Measurements from ENCODE around the gene TEX13B. TPM values are rescaled to one million over a fixed set of nuclear protein-coding genes. Genes with fewer than 3 reads are reported as not detected.
A peak's percentile ranks its signal among the peaks of the same experiment; 100 is the strongest.

Gene TEX13B
- total RNA-seq, 1 donor from 2014 or later = not detected

GRCh38 chrX:108022491-108023089 is 40.4 kb upstream of the TEX13B start:
- Mint-ChIP-seq H3K36me3 (no peaks in the 10 kb centered on the region), H3K27ac (no peak overlapping the region), H3K27me3 (no peaks in the 10 kb centered on the region), H3K4me3 (no peak overlapping the region), H3K9me3 (no peaks in the 10 kb centered on the region), H3K4me1 (ENCODE audit: unreplicated experiment) (no peaks in the 10 kb centered on the region)
- DNase-seq (ENCODE audit: extremely low spot score, unreplicated experiment) = no peak
- no peak for TF ChIP-seq CTCF (conservative IDR thresholded peaks at IDR 0.05)

- no peaks in the 10 kb centered on the region for H3K9me3 Mint-ChIP-seq
- no peaks in the 10 kb centered on the region for H3K4me1 Mint-ChIP-seq (ENCODE audit: unreplicated experiment)
- H3K4me3 Mint-ChIP-seq = no peak overlapping the region
- TF ChIP-seq CTCF (conservative IDR thresholded peaks at IDR 0.05) = peak; percentile 58
- no peaks in the 10 kb centered on the region for H3K27me3 Mint-ChIP-seq
- H3K36me3 Mint-ChIP-seq = no peaks in the 10 kb centered on the region
- no peak for DNase-seq (ENCODE audit: extremely low spot score, unreplicated experiment)
- no peak overlapping the region for H3K27ac Mint-ChIP-seq
These were observed 38.5 kb upstream of the TEX13B start for GRCh38 chrX:108020631-108021030.

- H3K27ac Mint-ChIP-seq = no peak overlapping the region
- no peak overlapping the region for H3K4me3 Mint-ChIP-seq
- no peaks in the 10 kb centered on the region for H3K9me3 Mint-ChIP-seq
- no peak for DNase-seq (ENCODE audit: extremely low spot score, unreplicated experiment)
- no peaks in the 10 kb centered on the region for H3K27me3 Mint-ChIP-seq
- TF ChIP-seq CTCF (conservative IDR thresholded peaks at IDR 0.05) = no peak
- no peaks in the 10 kb centered on the region for H3K36me3 Mint-ChIP-seq
- no peaks in the 10 kb centered on the region for H3K4me1 Mint-ChIP-seq (ENCODE audit: unreplicated experiment)
These were observed 37.3 kb upstream of the TEX13B start for GRCh38 chrX:108019382-108019875.

GRCh38 chrX:108018656-108019381 is 36.6 kb upstream of the TEX13B start:
- no peak for TF ChIP-seq CTCF (conservative IDR thresholded peaks at IDR 0.05)
- Mint-ChIP-seq H3K9me3 (no peaks in the 10 kb centered on the region), H3K27me3 (no peaks in the 10 kb centered on the region), H3K4me1 (ENCODE audit: unreplicated experiment) (no peaks in the 10 kb centered on the region), H3K4me3 (no peak overlapping the region), H3K36me3 (no peaks in the 10 kb centered on the region), H3K27ac (no peak overlapping the region)
- DNase-seq (ENCODE audit: extremely low spot score, unreplicated experiment) = no peak

- Mint-ChIP-seq H3K36me3 (no peaks in the 10 kb centered on the region), H3K27me3 (no peaks in the 10 kb centered on the region)
These were observed 19.1 kb upstream of the TEX13B start for GRCh38 chrX:108001218-108001814.

More at GRCh38 chrX:108001218-108001814, 19.1 kb upstream of the TEX13B start:
- Mint-ChIP-seq H3K4me1 (ENCODE audit: unreplicated experiment) (no peaks in the 10 kb centered on the region), H3K9me3 (peaks cover 9% of the 10 kb centered on the region), H3K4me3 (no peak overlapping the region), H3K27ac (peak overlapping the region; percentile 76)
- peak; percentile 66 for TF ChIP-seq CTCF (conservative IDR thresholded peaks at IDR 0.05)
- no peak for DNase-seq (ENCODE audit: extremely low spot score, unreplicated experiment)

All from type B pancreatic cell (in vitro differentiated cells).